ENCODE results near the gene FOXD4. TPM values are rescaled to one million over a fixed set of nuclear protein-coding genes. Genes with fewer than 3 reads are reported as not detected.

The FOXD4 gene
- total RNA-seq, 6 experiments from 2014 or later: not detected

Other genes with a start within 250 kb of the FOXD4 start
- gene WASHC1, start 89.0 kb downstream of the FOXD4 start, total RNA-seq: 10 to 100 TPM in 1 of 6 experiments, 1 to 10 TPM in 5; 2.0 to 11.6 (median 4.4) TPM
- 10 to 100 TPM in 5 of 6 experiments, 1 to 10 TPM in 1; 7.8 to 22.9 (median 13.5) TPM for gene ZNG1A, start 60.6 kb upstream of the FOXD4 start, total RNA-seq
- 10 to 100 TPM in 3 of 6 experiments, 1 to 10 TPM in 3; 5.8 to 20.5 (median 9.5) TPM for gene DOCK8, start 96.4 kb upstream of the FOXD4 start, total RNA-seq

Data from right lobe of liver (tissue), 5 donors.